Kidney capillary endothelial cell (primary cell): ENCODE measurements around the gene ABCC10.
"Not testable (repeated sequence)": the region's sequence is repeated elsewhere in the genome, so short reads cannot be mapped to it uniquely, and the experiment has no call there.

Experiments
- DNase-seq: peaks from one replicate; pipeline ENCODE4 v3.0.0-alpha.2; 2018; ENCODE audit warnings: low spot score

ABCC10 gene

DNA sequence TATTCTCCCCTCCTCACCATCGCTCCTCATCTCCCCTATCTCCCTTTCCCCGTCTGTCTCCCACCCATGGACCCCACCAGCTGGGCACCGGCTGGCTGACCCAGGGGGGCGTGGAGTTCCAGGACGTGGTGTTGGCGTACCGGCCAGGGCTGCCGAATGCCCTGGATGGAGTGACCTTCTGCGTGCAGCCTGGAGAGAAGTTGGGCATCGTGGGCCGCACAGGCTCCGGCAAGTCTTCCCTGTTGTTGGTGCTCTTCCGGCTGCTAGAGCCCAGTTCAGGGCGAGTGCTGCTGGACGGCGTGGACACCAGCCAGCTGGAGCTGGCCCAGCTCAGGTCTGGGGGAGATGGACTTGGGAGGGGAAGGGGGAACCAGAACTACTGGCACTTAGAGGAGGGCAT is 20.3 kb downstream of the ABCC10 start:
- DNase-seq = no peak

DNA sequence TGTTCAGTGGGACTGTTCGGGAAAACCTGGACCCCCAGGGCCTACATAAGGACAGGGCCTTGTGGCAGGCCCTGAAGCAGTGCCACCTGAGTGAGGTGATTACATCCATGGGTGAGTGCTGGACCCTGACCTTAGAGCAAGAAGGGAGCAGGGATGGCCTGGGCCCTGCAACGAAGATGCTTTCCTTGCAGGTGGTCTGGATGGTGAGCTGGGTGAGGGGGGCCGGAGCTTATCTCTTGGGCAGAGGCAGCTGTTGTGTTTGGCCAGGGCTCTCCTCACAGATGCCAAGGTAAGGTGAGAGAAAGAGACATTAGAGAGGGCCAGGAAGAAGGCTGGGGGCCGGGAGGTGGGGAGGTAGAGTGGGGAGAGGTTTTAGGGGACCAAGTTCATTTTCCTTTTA is 21.6 kb downstream of the ABCC10 start:
- no peak for DNase-seq

DNA sequence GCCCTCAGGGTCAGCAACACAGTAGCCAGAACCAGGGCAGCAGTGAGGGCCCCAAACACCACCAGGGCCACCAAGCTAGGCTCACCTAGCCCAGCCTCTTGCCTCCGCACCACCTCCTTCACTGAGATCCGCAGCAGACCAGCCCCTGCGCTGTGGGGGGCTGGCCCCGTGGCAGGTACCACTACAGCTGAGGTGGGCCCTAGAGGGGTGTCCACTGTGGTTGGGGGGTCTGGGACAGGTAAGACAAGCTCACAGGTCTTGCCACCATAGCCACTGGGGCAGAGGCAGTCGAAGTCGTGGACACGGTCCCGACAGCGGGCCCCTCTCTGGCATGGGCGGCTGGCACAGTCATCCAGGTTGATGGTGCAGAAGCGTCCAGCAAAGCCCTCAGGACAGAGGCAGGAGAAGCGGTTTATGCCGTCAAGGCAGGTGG is 23.4 kb downstream of the ABCC10 start:
- DNase-seq = no peak

DNA sequence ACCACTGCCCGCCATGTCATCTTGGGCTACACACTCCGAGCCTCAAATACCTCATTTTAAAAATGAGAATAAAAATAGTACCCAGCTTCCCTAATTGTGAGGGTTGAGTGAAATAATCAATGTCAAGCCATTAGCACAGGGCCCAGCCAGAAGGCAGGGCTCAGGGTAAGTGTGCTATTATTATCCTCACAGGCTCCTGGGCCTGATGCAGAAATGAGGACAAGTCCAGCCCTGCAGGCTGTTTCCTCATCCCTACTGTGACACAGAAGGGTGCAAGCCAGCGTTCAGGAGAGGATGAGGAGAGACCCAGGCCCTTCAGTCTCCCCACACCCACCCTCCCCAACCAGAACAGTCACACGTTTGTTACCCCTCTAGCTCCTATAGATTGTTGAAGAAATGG is 24.0 kb downstream of the ABCC10 start:
- no peak for DNase-seq

DNA sequence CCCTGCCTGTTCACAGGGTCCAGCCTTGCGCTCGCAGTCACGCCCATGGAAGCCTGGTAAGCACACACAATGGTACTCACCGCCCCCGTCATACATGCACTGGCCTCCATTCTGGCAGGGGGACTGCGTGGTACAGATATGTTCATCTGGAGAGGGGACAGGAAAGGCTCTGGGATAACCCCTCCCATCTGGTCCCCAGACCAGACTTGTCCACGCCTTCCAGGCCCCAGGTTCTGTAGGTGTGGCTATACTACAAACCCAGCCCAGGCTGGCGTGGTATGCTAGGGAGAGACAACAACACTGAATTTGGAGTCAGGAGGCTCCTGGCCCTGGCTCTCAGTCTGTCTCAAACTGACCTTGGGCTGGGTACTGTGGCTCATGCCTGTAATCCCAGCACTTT is 24.6 kb downstream of the ABCC10 start:
- DNase-seq = no peak

DNA sequence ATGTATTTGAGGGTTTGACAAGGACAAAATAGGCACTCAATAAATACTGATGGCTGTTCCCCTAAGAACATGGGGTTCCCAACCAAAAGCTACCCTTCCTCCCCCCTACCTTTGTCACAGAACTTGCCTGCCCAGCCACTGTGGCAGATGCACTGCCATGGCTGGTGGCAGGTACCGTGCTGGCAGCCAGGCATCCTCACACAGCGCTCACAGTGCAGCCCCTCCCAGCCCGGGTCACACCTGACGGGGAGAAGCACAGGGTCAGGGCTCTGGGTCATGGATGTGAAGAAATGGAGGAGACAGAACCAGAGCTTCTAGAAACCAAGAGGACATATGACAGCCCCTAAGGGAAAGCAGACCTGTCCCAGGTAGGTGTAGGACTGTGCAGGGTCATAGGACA is 25.6 kb downstream of the ABCC10 start:
- DNase-seq = no peak

DNA sequence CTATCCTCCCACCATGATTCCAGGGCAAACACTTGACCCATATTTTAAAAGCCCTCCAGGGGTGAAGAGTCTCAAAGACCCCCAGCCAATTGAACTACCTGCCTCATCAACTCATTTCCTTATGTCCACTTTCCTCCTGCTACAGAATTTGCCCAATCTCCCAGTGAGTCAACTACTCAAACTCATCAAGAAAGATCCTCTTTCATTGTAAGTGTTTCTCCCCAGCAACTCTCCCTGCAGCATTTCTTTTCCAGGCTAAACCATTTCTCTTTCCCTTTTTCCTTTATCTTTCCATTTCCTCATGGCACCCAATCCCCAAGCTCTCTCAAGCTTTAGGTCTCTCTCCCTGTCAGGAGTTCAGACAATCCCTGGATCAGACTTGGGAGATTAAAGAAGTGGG is 26.5 kb downstream of the ABCC10 start:
- no peak for DNase-seq

DNA sequence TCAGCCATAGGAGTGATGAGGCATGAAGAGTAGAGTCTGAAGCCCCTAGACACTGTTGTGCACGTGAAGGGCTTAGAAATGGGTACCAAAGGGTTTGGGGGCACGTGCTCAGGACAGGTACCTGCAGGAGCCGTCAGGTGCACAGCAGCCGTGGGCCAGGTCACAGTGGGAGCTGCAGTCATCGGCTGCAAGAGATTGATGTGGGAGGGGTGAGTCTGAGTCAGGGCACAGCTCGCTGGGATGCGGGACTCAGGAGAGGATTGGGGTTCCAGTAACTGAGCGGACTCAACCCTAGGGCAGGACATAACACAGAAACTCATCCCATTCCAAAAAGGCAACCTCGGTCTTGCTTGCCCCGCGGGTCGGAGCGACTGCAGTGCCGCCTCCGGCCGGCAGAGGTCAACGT is 27.0 kb downstream of the ABCC10 start:
- DNase-seq = peak; percentile 59

DNA sequence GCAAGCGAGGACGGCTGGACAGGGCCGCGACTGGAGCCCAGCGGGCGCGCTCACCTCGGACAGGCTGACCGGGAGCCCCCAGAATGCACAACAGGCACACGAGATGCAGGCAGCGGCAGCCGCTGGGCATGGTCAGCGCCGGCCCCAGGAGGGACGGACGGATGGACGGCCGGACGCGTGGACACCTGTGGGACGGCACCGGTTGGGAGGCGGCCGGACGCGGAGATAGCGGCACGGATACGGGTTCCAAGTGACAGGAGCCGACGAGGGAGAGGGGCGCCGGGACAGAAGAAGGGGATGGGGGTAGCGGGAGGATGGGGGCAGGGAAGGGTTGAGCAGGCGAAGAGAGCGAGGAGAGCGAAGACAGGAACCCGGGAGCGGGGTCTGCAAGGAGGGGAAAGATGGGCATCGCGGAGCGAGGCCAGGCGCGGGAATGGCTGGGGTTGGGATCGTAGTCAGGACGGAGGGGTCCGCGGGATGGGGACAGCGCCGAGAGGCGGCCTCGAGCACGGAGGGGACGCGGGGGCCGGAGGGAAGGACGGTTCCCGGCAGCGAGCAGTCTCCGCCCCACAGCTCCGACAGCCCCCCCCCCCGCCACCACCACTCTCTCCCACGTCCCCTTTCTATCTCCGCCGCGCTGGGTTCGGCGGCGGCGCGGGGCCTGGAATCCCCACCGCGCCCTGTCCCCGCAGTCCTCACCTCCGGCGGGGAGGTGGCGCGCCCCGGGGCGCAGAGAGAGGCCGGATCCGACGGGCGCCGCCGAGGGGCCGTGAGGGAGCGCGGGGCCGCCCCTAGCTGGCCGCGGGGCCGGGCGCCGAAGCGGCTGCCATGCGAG is 27.6 kb downstream of the ABCC10 start:
- DNase-seq = no peak

DNA sequence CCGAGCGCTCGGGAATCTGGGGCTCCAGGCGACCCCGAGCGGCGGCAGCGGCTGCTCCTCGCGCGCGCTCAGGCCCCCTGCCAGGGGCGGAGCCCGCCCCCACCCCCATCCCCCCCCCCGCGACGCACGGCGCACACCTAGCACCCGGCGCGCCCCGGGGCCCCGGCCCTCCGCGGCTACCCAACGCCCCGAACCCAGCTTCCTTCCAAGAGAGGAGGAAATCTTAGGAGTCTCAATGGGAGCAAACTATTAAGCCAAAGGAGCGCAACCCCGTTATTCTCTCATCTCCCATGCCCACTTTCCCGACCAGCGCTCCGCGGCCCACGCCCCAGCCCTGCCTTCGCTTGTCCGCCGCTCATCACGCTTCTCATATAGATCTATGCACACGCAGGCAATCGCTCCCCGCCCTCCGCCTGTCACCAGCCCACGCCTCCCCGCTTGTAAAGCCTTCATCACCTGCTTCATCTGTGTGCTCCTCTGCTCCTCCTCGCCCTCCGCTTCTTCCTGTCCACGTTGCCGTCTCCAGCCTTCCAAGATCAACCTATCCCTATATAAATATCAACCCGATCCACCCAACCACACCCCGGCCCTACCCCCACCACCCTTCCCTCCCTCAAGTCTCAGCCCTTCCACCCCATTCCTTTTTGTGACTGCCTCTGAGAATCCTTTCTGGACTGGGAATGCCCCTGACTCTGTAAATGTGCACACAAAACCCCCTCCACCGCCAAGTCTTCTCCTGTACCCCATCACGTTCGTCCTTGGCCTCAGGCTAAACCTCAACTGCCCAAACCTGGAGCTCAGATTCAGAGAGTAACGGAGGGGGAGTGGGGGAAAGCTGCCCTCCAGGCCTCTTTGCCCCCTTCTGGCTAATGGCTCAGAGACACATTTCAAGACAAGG is 28.4 kb downstream of the ABCC10 start, which contains the start of gene DLK2:
Gene DLK2, minus strand, starts transcription at position 18 of the 898 bp plus-strand sequence. CDS start 723 bp downstream, outside the sequence.
- peak; percentile 4 for DNase-seq

DNA sequence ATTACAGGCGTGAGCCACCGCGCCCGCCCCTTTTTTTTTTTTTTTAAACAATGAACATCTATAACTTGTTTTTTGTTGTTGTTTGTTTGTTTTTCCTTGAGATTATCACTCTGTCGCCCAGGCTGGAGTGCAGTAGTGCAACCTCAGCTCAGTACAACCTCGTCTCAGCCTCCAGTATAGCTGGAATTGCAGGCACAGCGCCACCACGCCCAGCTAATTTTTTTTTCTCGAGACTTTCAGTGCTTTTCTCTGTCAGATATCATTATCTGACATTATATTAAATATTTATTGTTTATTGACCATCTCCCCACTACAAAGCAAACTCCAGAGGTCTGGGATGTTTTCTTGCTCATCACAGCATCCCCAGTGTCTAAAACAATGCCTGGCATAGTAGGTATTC is 30.3 kb downstream of the ABCC10 start:
- DNase-seq = no peak

DNA sequence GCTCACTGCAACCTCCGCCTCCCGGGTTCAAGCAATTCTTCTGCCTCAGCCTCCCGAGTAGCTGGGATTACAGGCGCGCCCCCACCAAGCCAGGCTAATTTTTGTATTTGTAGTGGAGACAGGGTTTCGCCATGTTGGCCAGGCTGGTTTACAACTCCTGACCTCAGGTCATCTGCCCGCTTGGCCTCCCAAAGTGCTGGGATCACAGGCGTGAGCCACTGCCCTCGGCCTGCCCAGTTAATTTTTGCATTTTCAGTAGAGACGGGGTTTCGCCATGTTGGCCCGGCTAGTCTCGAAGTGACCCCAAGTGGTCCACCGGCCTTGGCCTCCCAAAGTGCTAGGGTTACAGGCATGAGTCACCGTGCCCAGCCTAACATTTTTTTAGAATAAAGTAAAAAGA is 30.8 kb downstream of the ABCC10 start:
- DNase-seq = not testable (repeated sequence)

DNA sequence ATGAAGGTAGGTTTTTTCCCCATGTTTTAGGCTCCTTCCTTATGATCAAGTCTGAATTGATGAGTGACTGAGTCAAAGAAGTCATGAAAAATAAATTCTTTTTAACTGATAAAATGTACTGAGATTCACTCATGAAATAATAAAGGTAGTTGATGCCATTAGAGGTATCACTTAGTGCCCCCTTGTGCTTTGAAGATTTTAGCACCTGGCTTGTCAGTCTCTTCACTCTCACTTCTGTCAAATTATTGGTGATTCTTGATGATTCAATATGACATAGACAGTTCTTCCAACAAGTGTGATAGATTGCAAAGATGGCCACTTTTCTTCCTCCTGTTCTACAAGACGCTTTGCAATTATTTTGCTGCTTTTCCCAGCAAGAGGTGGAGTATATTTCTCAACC is 32.2 kb downstream of the ABCC10 start:
- no peak for DNase-seq

DNA sequence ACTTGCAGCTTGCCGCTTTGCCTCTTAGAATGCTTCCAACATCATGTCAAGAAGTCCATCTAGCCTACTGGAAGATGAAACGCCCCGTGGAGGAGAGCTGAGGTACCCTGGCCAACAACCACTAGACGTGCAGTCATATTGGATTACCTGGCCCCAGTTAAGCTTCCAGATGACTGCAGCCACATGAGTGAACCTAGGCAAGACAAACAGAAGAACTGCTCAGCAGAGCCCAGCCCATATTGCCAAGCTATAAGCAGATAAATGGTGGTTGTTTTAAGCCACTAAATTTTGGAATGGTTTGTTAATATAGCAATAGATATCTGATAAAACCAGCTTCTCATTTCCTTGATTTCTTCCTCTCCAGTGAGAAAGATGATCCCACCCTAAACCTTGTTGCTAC is 32.7 kb downstream of the ABCC10 start:
- DNase-seq = no peak

DNA sequence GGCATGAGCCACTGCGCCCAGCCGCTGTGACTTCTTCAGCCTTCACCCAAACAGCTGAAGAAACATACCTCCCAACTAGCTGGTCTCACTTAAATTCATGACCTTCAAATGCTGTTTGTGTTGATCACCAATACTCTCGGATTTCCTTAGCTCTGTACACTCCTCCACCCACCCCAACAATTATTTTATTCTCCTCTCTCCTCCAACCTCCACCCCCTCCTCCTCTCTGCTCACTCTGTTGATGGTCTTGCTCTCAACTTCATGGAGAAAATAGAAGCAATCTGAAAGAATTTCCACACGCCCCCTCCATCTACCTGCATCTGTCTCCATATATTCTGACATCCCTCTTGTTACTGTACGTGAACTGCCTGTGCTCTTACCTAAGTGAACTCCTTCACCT is 34.6 kb downstream of the ABCC10 start:
- DNase-seq = no peak

DNA sequence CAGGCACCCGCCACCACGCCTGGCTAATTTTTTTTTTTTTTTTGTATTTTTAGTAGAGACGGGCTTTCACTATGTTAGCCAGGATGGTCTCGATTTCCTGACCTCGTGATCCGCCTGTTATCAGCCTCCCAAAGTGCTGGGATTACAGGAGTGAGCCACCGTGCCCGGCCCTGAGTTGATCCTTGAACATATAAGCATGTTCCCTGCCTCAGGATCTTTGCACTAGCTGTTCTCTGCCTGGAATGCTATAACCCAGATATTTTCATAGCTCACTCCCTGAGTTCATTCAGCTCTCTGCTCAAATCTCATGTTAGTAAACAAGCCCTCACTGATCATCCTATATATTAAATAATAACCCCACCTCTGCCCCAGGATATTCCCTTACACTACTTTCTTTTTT is 37.0 kb downstream of the ABCC10 start:
- DNase-seq = no peak

DNA sequence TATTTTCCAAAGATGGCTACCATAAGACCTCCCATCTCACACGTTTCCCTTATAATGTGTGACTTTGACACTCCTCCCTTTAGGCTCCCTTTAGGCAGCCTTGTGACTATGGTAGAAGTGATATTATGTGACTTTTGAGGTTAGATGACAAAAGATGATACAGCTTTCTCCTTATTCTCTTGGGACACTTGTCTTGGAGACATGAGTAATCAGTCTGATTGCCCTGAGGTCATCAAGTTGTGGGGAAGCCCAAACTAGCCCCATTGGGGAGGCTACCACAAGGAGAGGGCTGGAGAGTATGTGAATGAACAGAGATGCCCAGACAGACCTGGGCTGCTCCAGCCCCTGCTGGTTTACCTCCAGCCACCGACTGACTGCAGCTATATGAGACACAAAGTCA is 38.6 kb downstream of the ABCC10 start:
- DNase-seq = no peak

DNA sequence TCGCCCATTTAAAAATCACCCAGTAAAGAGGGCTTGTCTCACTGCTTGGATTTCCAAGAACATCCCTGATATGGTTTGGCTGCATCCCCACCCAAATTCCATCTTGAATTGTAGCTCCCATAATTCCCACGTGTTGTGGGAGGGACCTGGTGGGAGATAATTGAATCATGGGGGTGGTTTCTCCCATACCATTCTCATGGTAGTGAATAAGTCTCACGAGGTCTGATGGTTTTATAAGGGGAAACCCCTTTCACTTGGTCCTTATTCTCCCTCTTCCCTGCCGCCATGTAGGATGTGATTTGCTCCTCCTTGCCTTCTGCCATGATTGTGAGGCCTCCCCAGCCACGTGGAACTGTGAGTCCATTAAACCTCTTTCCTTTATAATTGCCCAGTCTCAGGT is 39.9 kb downstream of the ABCC10 start:
- DNase-seq = not testable (repeated sequence)

DNA sequence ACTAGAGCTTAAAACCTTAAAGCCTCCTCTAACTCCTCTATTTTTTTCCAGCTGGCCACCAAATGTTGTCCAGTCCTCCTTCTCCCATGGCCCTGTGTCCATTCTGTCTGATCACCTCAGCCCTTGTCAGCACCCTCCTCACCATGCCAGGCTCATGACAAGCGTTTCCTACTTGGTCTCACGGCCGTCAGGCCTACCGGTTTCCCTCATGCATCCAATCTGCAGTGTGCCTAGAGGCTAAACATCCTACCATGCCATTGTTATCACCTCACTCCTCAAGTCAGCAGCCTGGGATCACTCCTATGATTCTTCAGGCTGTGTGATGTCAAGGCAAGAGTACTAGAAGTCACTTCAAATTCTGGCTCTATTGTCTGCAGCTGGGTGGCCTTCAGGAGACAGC is 40.4 kb downstream of the ABCC10 start:
- no peak for DNase-seq

DNA sequence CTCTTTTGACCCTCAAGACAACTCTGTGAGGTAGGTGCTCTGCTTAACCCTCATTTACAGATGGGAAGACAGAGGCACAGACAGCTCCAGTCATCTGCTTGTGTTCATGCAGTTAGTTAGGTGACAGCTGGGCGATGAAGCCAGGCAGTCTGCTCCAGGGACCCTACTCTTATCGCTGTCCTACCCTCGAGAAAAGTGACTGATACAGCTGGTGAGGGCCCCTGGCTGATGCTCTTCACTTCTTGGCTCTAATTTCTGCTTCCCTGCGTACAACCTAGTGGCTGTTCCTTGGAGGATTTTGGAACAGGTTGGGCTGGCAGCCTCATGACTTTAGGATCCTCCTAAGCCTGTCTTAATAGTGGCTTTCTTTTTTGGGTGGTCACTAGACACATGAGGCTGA is 40.9 kb downstream of the ABCC10 start:
- no peak for DNase-seq

DNA sequence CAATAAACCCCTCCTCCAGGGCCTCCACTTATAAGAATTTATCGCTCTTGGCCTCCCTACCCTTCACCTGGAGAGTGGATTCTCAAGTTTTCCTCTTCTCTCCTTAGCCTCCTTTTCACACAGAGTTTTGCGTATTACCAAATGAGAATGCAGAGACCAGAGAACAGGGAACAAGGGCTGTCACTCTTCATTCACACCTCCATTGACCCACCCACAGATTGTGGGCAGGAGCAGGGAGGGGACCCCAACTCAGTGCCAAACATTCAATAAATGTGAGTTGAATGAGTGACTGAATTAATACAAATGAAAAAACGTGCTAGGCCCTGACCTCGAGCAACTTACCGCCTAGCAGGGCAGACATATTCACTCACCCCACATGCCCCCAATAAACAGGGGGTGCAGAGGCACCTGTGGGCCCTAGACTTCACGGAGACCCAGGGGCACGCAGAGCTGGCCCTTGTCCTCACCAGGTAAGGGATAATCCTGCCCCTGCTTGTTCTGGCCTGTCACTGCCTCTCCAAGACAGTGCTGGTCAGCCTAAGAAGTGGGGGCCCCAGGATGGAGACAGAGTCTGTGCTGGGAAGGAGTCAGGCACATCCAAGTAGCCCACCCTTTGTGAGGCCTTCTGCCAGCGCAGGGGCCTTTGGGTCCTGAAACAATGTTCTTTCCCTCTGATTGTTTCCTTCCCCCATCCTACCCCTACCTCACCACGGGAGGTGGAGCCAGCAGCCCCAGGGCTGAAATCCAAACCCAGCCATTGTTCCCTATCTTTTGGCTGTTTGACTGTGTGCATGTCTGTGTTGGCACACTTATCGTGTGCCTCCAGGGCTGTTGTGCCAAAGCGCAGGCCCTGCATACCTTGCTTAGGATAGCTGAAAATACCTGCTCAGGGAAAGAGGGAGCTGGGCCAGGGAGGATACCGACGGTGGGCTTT is 41.7 kb downstream of the ABCC10 start:
- DNase-seq = no peak

DNA sequence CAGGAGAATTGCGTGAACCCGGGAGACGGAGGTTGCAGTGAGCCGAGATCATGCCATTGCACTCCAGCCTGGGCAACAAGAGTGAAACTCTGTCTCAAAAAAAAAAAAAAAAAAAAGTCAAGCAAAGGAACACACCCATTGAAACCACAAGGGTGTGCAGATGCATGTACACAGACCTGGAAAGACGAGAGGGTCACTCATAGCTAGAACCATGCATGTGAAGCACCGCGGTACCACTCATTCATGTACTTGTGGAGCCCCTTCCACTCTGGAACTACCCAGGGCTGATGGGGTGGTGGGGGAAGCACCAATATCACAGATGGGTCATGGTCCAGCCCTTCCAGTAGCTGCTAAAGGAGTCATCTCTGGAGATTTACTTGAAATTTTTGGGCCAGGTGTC is 42.6 kb downstream of the ABCC10 start:
- no peak for DNase-seq
